ENCODE results near the gene CTSS.
"Not testable (repeated sequence)": the region's sequence is repeated elsewhere in the genome, so short reads cannot be mapped to it uniquely, and the experiment has no call there.

Gene CTSS

GRCh38 chr1:150775276-150775675, 9.7 kb upstream of the CTSS start:
- TF ChIP-seq CTCF (conservative IDR thresholded peaks at IDR 0.05) = no peak
- H3K27ac ChIP-seq = no peak overlapping the region

- no peak overlapping the region for H3K27ac ChIP-seq
- no peak for TF ChIP-seq CTCF (conservative IDR thresholded peaks at IDR 0.05)
These were observed 6.7 kb upstream of the CTSS start for GRCh38 chr1:150772326-150772725.

- H3K27ac ChIP-seq = not testable (repeated sequence)
These were observed 2.1 kb upstream of the CTSS start for GRCh38 chr1:150767704-150768103.

- not testable (repeated sequence) for H3K27ac ChIP-seq
These were observed 361 bp upstream of the CTSS start for GRCh38 chr1:150765977-150766301.

GRCh38 chr1:150764617-150765101, 919 bp downstream of the CTSS start:
- no peak overlapping the region for H3K27ac ChIP-seq
- no peak for TF ChIP-seq CTCF (conservative IDR thresholded peaks at IDR 0.05)

- no peak overlapping the region for H3K27ac ChIP-seq
- no peak for TF ChIP-seq CTCF (conservative IDR thresholded peaks at IDR 0.05)
These were observed 2.6 kb downstream of the CTSS start for GRCh38 chr1:150763018-150763417.

GRCh38 chr1:150762552-150762951, 3.0 kb downstream of the CTSS start:
- no peak for TF ChIP-seq CTCF (conservative IDR thresholded peaks at IDR 0.05)
- no peak overlapping the region for H3K27ac ChIP-seq

- H3K27ac ChIP-seq = no peak overlapping the region
- no peak for TF ChIP-seq CTCF (conservative IDR thresholded peaks at IDR 0.05)
These were observed 3.8 kb downstream of the CTSS start for GRCh38 chr1:150761801-150762200.

GRCh38 chr1:150760013-150760412, 5.6 kb downstream of the CTSS start:
- H3K27ac ChIP-seq = no peak overlapping the region
- no peak for TF ChIP-seq CTCF (conservative IDR thresholded peaks at IDR 0.05)

All from VCaP (cell line).